ENCODE results near the gene SLC9A9.

DNA sequence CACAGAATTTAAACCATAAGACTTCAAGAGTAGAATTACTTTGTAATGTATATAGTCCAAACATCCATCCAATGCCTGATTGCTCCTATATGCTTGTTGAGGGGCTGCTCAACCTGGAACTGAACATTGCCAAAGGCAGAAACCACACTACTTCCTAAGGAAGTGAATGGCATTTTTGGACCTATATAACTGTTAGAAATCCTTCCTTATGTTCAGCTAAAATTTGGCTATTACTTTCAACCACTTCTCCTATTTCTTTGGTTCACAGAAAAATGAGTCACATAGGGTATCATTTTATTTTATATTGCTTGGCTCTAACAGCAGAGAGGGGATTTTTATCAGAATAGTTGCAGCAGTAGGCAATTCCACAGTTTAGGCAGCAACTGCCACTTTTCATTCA, 342.1 kb downstream of the SLC9A9 start:
- TF ChIP-seq, protein P1, sequence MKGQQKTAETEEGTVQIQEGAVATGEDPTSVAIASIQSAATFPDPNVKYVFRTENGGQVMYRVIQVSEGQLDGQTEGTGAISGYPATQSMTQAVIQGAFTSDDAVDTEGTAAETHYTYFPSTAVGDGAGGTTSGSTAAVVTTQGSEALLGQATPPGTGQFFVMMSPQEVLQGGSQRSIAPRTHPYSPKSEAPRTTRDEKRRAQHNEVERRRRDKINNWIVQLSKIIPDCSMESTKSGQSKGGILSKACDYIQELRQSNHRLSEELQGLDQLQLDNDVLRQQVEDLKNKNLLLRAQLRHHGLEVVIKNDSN (IDR thresholded peaks at IDR 0.05; ENCODE audit: borderline replicate concordance, low read depth) = no peak
- TF ChIP-seq, protein P2, sequence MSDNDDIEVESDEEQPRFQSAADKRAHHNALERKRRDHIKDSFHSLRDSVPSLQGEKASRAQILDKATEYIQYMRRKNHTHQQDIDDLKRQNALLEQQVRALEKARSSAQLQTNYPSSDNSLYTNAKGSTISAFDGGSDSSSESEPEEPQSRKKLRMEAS (IDR thresholded peaks at IDR 0.05; ENCODE audit: low read depth) = no peak
- TF ChIP-seq, protein P3, sequence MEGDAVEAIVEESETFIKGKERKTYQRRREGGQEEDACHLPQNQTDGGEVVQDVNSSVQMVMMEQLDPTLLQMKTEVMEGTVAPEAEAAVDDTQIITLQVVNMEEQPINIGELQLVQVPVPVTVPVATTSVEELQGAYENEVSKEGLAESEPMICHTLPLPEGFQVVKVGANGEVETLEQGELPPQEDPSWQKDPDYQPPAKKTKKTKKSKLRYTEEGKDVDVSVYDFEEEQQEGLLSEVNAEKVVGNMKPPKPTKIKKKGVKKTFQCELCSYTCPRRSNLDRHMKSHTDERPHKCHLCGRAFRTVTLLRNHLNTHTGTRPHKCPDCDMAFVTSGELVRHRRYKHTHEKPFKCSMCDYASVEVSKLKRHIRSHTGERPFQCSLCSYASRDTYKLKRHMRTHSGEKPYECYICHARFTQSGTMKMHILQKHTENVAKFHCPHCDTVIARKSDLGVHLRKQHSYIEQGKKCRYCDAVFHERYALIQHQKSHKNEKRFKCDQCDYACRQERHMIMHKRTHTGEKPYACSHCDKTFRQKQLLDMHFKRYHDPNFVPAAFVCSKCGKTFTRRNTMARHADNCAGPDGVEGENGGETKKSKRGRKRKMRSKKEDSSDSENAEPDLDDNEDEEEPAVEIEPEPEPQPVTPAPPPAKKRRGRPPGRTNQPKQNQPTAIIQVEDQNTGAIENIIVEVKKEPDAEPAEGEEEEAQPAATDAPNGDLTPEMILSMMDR (IDR thresholded peaks at IDR 0.05) = no peak
- TF ChIP-seq TAF1 (IDR thresholded peaks at IDR 0.05; ENCODE audit: borderline replicate concordance, low read depth, low read length) (no peak), EP300 (IDR thresholded peaks at IDR 0.05; ENCODE audit: borderline replicate concordance in 1 of 2, low read depth in 1 of 2, low read length in 1 of 2) (no peak), TEAD4 (IDR thresholded peaks at IDR 0.05; ENCODE audit: borderline replicate concordance, insufficient read depth) (no peak), RCOR1 (IDR thresholded peaks at IDR 0.05; ENCODE audit: low read length) (no peak), EZH2phosphoT487 (IDR thresholded peaks at IDR 0.05; ENCODE audit: borderline replicate concordance, low read depth) (no peak), GABPA (IDR thresholded peaks at IDR 0.05; ENCODE audit: low read depth) (no peak), POLR2AphosphoS5 (IDR thresholded peaks at IDR 0.05; ENCODE audit: low read depth, low read length) (no peak)

All from SK-N-SH (cell line).